Measurements from ENCODE around the gene TNFAIP1.

DNA sequence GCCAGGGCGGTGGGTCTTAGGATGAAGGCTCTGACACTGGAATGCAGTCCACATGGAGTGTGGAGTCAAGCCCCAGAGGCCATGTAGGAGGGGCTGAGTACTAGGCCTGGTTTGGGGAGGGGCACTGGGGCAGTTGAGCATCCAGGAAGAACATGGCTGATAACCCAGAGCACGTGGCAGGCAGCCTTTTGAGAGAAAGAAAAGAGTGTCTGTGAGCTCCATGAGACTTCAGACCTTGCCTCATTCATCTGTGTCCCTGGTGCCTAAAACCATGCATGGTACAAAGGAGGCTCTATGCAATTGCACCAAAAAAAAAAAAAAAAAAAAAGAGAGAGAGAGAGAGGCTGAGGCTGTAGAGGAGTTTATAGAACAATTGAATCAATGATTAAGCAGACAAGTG lies 55.8 kb downstream of the TNFAIP1 start:
- TF ChIP-seq, protein P1, sequence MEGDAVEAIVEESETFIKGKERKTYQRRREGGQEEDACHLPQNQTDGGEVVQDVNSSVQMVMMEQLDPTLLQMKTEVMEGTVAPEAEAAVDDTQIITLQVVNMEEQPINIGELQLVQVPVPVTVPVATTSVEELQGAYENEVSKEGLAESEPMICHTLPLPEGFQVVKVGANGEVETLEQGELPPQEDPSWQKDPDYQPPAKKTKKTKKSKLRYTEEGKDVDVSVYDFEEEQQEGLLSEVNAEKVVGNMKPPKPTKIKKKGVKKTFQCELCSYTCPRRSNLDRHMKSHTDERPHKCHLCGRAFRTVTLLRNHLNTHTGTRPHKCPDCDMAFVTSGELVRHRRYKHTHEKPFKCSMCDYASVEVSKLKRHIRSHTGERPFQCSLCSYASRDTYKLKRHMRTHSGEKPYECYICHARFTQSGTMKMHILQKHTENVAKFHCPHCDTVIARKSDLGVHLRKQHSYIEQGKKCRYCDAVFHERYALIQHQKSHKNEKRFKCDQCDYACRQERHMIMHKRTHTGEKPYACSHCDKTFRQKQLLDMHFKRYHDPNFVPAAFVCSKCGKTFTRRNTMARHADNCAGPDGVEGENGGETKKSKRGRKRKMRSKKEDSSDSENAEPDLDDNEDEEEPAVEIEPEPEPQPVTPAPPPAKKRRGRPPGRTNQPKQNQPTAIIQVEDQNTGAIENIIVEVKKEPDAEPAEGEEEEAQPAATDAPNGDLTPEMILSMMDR (IDR thresholded peaks at IDR 0.05; ENCODE audit: borderline replicate concordance, extremely low read depth, low read length, poor library complexity, severe bottlenecking) = no peak
- TF ChIP-seq EZH2 (IDR thresholded peaks at IDR 0.05; ENCODE audit: borderline replicate concordance, low read depth, low read length, severe bottlenecking) = no peak
